Measurements from ENCODE around the gene LAP3.

Gene LAP3

GRCh38 chr4:17619416-17620105 lies 42.6 kb downstream of the LAP3 start:
- Histone ChIP-seq H3K27me3 (ENCODE audit: insufficient read depth, low read length) (no peaks in the 10 kb centered on the region), H3K9ac (ENCODE audit: low read depth, low read length) (no peak overlapping the region), H3K9me3 (ENCODE audit: insufficient read depth, low read depth, low read length) (no peaks in the 10 kb centered on the region), H3K27ac (ENCODE audit: low read depth, low read length) (no peak overlapping the region), H3K36me3 (ENCODE audit: insufficient read depth, low read length) (peaks cover 80% of the 10 kb centered on the region), H3K4me1 (ENCODE audit: insufficient read depth, low read length) (no peaks in the 10 kb centered on the region), H3K4me3 (ENCODE audit: low read length) (no peak overlapping the region)
- WGBS, result 90% methylated on average over 7 of the region's 7 CpGs

GRCh38 chr4:17623451-17624001 lies 46.5 kb downstream of the LAP3 start:
- Histone ChIP-seq H3K9me3 (ENCODE audit: insufficient read depth, low read depth, low read length) (no peaks in the 10 kb centered on the region), H3K36me3 (ENCODE audit: insufficient read depth, low read length) (peaks cover 98% of the 10 kb centered on the region), H3K9ac (ENCODE audit: low read depth, low read length) (no peak overlapping the region), H3K27ac (ENCODE audit: low read depth, low read length) (no peak overlapping the region), H3K4me3 (ENCODE audit: low read length) (no peak overlapping the region), H3K4me1 (ENCODE audit: insufficient read depth, low read length) (no peaks in the 10 kb centered on the region), H3K27me3 (ENCODE audit: insufficient read depth, low read length) (no peaks in the 10 kb centered on the region)
- WGBS, result 95% methylated on average over 7 of the region's 7 CpGs

GRCh38 chr4:17624821-17625220 lies 47.8 kb downstream of the LAP3 start:
- H3K27ac ChIP-seq (ENCODE audit: low read depth, low read length), result no peak overlapping the region
- no peaks in the 10 kb centered on the region for H3K27me3 ChIP-seq (ENCODE audit: insufficient read depth, low read length)
- no peaks in the 10 kb centered on the region for H3K9me3 ChIP-seq (ENCODE audit: insufficient read depth, low read depth, low read length)
- no peak overlapping the region for H3K4me3 ChIP-seq (ENCODE audit: low read length)
- no peaks in the 10 kb centered on the region for H3K4me1 ChIP-seq (ENCODE audit: insufficient read depth, low read length)
- H3K9ac ChIP-seq (ENCODE audit: low read depth, low read length), result no peak overlapping the region
- 94% methylated on average over 2 of the region's 2 CpGs for WGBS
- peaks cover 99% of the 10 kb centered on the region for H3K36me3 ChIP-seq (ENCODE audit: insufficient read depth, low read length)

GRCh38 chr4:17630228-17630627 lies 53.2 kb downstream of the LAP3 start:
- Histone ChIP-seq H3K4me3 (ENCODE audit: low read length) (no peak overlapping the region), H3K27ac (ENCODE audit: low read depth, low read length) (no peak overlapping the region), H3K36me3 (ENCODE audit: insufficient read depth, low read length) (peaks cover 98% of the 10 kb centered on the region), H3K9me3 (ENCODE audit: insufficient read depth, low read depth, low read length) (no peaks in the 10 kb centered on the region), H3K9ac (ENCODE audit: low read depth, low read length) (no peak overlapping the region), H3K4me1 (ENCODE audit: insufficient read depth, low read length) (no peaks in the 10 kb centered on the region), H3K27me3 (ENCODE audit: insufficient read depth, low read length) (no peaks in the 10 kb centered on the region)
- over 99% methylated on average over 4 of the region's 4 CpGs for WGBS

- H3K9ac ChIP-seq (ENCODE audit: low read depth, low read length), result no peak overlapping the region
- peaks cover 81% of the 10 kb centered on the region for H3K36me3 ChIP-seq (ENCODE audit: insufficient read depth, low read length)
- H3K27ac ChIP-seq (ENCODE audit: low read depth, low read length), result no peak overlapping the region
- H3K27me3 ChIP-seq (ENCODE audit: insufficient read depth, low read length), result no peaks in the 10 kb centered on the region
- WGBS, result 98% methylated on average over 9 of the region's 9 CpGs
- H3K4me1 ChIP-seq (ENCODE audit: insufficient read depth, low read length), result no peaks in the 10 kb centered on the region
- no peak overlapping the region for H3K4me3 ChIP-seq (ENCODE audit: low read length)
- no peaks in the 10 kb centered on the region for H3K9me3 ChIP-seq (ENCODE audit: insufficient read depth, low read depth, low read length)
These were observed 56.6 kb downstream of the LAP3 start for GRCh38 chr4:17633600-17633999.

GRCh38 chr4:17635056-17635455 lies 58.1 kb downstream of the LAP3 start:
- no peak overlapping the region for H3K9ac ChIP-seq (ENCODE audit: low read depth, low read length)
- WGBS, result no CpG with 5 or more reads among the region's 4 CpGs
- no peak overlapping the region for H3K4me3 ChIP-seq (ENCODE audit: low read length)
- no peaks in the 10 kb centered on the region for H3K4me1 ChIP-seq (ENCODE audit: insufficient read depth, low read length)
- no peak overlapping the region for H3K27ac ChIP-seq (ENCODE audit: low read depth, low read length)
- no peaks in the 10 kb centered on the region for H3K27me3 ChIP-seq (ENCODE audit: insufficient read depth, low read length)
- no peaks in the 10 kb centered on the region for H3K9me3 ChIP-seq (ENCODE audit: insufficient read depth, low read depth, low read length)
- peaks cover 67% of the 10 kb centered on the region for H3K36me3 ChIP-seq (ENCODE audit: insufficient read depth, low read length)

- WGBS, result 90% methylated on average over 17 of the region's 17 CpGs
- H3K27me3 ChIP-seq (ENCODE audit: insufficient read depth, low read length), result no peaks in the 10 kb centered on the region
- H3K9ac ChIP-seq (ENCODE audit: low read depth, low read length), result no peak overlapping the region
- no peaks in the 10 kb centered on the region for H3K4me1 ChIP-seq (ENCODE audit: insufficient read depth, low read length)
- H3K9me3 ChIP-seq (ENCODE audit: insufficient read depth, low read depth, low read length), result no peaks in the 10 kb centered on the region
- no peak overlapping the region; the same call in 1 of the 2 replicates for H3K27ac ChIP-seq (ENCODE audit: low read depth, low read length)
- no peak overlapping the region for H3K4me3 ChIP-seq (ENCODE audit: low read length)
- peaks cover 54% of the 10 kb centered on the region for H3K36me3 ChIP-seq (ENCODE audit: insufficient read depth, low read length)
These were observed 59.3 kb downstream of the LAP3 start for GRCh38 chr4:17636341-17636695.

GRCh38 chr4:17636696-17637622 lies 60.0 kb downstream of the LAP3 start:
- Histone ChIP-seq H3K4me1 (ENCODE audit: insufficient read depth, low read length) (no peaks in the 10 kb centered on the region), H3K9ac (ENCODE audit: low read depth, low read length) (no peak overlapping the region), H3K27ac (ENCODE audit: low read depth, low read length) (no peak overlapping the region; the same call in 1 of the 2 replicates), H3K36me3 (ENCODE audit: insufficient read depth, low read length) (peaks cover 48% of the 10 kb centered on the region), H3K9me3 (ENCODE audit: insufficient read depth, low read depth, low read length) (no peaks in the 10 kb centered on the region), H3K27me3 (ENCODE audit: insufficient read depth, low read length) (no peaks in the 10 kb centered on the region), H3K4me3 (ENCODE audit: low read length) (no peak overlapping the region)
- WGBS, result 57% methylated on average over 32 of the region's 32 CpGs

- Histone ChIP-seq H3K9ac (ENCODE audit: low read depth, low read length) (no peak overlapping the region), H3K4me3 (ENCODE audit: low read length) (no peak overlapping the region), H3K27ac (ENCODE audit: low read depth, low read length) (no peak overlapping the region), H3K9me3 (ENCODE audit: insufficient read depth, low read depth, low read length) (no peaks in the 10 kb centered on the region), H3K27me3 (ENCODE audit: insufficient read depth, low read length) (no peaks in the 10 kb centered on the region), H3K36me3 (ENCODE audit: insufficient read depth, low read length) (peaks cover 29% of the 10 kb centered on the region), H3K4me1 (ENCODE audit: insufficient read depth, low read length) (no peaks in the 10 kb centered on the region)
- WGBS, result 89% methylated on average over 7 of the region's 7 CpGs
These were observed 62.1 kb downstream of the LAP3 start for GRCh38 chr4:17639136-17639535.

- Histone ChIP-seq H3K27ac (ENCODE audit: low read depth, low read length) (no peak overlapping the region), H3K9me3 (ENCODE audit: insufficient read depth, low read depth, low read length) (no peaks in the 10 kb centered on the region), H3K4me1 (ENCODE audit: insufficient read depth, low read length) (no peaks in the 10 kb centered on the region), H3K9ac (ENCODE audit: low read depth, low read length) (no peak overlapping the region), H3K27me3 (ENCODE audit: insufficient read depth, low read length) (no peaks in the 10 kb centered on the region), H3K4me3 (ENCODE audit: low read length) (no peak overlapping the region), H3K36me3 (ENCODE audit: insufficient read depth, low read length) (peaks cover 12% of the 10 kb centered on the region)
- WGBS, result 100% methylated on average over 1 of the region's 1 CpG
These were observed 65.4 kb downstream of the LAP3 start for GRCh38 chr4:17642398-17642783.

GRCh38 chr4:17646693-17647092 lies 69.7 kb downstream of the LAP3 start:
- WGBS, result 87% methylated on average over 3 of the region's 3 CpGs
- Histone ChIP-seq H3K4me1 (ENCODE audit: insufficient read depth, low read length) (no peaks in the 10 kb centered on the region), H3K27me3 (ENCODE audit: insufficient read depth, low read length) (no peaks in the 10 kb centered on the region), H3K27ac (ENCODE audit: low read depth, low read length) (no peak overlapping the region), H3K9ac (ENCODE audit: low read depth, low read length) (no peak overlapping the region), H3K4me3 (ENCODE audit: low read length) (no peak overlapping the region), H3K9me3 (ENCODE audit: insufficient read depth, low read depth, low read length) (no peaks in the 10 kb centered on the region), H3K36me3 (ENCODE audit: insufficient read depth, low read length) (0 out of 2 replicates have a peak, but pooled peaks cover 4% of the 10 kb centered on the region)
